ENCODE data around the gene EPHA8. TPM values are rescaled to one million over a fixed set of nuclear protein-coding genes. Genes with fewer than 3 reads are reported as not detected.

The EPHA8 gene
- total RNA-seq, 1 experiment from 2014 or later, result 0.07 TPM

- H4K20me1 ChIP-seq (ENCODE audit: low read length), result no peaks in the 10 kb centered on the region
- ATAC-seq (no peak), DNase-seq (no peak)
- no peaks in the 10 kb centered on the region for H3K27me3 ChIP-seq (ENCODE audit: low read length)
- H3K4me1 ChIP-seq (ENCODE audit: insufficient read depth, low read length), result no peaks in the 10 kb centered on the region
- H3K27ac ChIP-seq (ENCODE audit: low read length), result no peak overlapping the region
- ChIA-PET CTCF (no interaction called here), POLR2A (ENCODE audit: unreplicated experiment) (no interaction called here)
- H3F3A ChIP-seq (ENCODE audit: low read length, unreplicated experiment), result no peaks in the 10 kb centered on the region
- TF ChIP-seq EZH2 (IDR thresholded peaks at IDR 0.05; ENCODE audit: low read length, unreplicated experiment) (no peak), CTCF (conservative IDR thresholded peaks at IDR 0.05; ENCODE audit: low read depth, low read length) (no peak), EZH2phosphoT487 (IDR thresholded peaks at IDR 0.05; ENCODE audit: borderline replicate concordance, low read length) (no peak)
- H3K79me2 ChIP-seq (ENCODE audit: low read length), result no peaks in the 10 kb centered on the region
- no peaks in the 10 kb centered on the region for H3K9me2 ChIP-seq (replicated peaks; ENCODE audit: low read length)
- no peak overlapping the region for H3K4me2 ChIP-seq (ENCODE audit: low read length)
- intact Hi-C loops (cut with micrococcal nuclease), result no loop called here
- H3K9ac ChIP-seq (ENCODE audit: low read length), result no peak overlapping the region
- no TSS peak for BruUV-seq (replicated peaks)
- no peaks in the 10 kb centered on the region for H3K9me3 ChIP-seq (ENCODE audit: low read length)
- H3K36me3 ChIP-seq (ENCODE audit: low read depth, low read length), result peaks cover 33% of the 10 kb centered on the region
- H2AFZ ChIP-seq (ENCODE audit: low read length), result no peak overlapping the region
- no peak overlapping the region for H3K4me3 ChIP-seq (ENCODE audit: low read length)
These were observed 41.6 kb upstream of the EPHA8 start for GRCh38 chr1:22521692-22522091.

GRCh38 chr1:22522221-22522743 lies 41.0 kb upstream of the EPHA8 start:
- Histone ChIP-seq H3K4me2 (ENCODE audit: low read length) (no peak overlapping the region), H3K9me3 (ENCODE audit: low read length) (no peaks in the 10 kb centered on the region), H3K27ac (ENCODE audit: low read length) (no peak overlapping the region), H2AFZ (ENCODE audit: low read length) (no peak overlapping the region), H3K4me3 (ENCODE audit: low read length) (no peak overlapping the region), H3F3A (ENCODE audit: low read length, unreplicated experiment) (no peaks in the 10 kb centered on the region), H3K4me1 (ENCODE audit: insufficient read depth, low read length) (no peaks in the 10 kb centered on the region), H3K9me2 (replicated peaks; ENCODE audit: low read length) (no peaks in the 10 kb centered on the region), H4K20me1 (ENCODE audit: low read length) (no peaks in the 10 kb centered on the region), H3K36me3 (ENCODE audit: low read depth, low read length) (peaks cover 33% of the 10 kb centered on the region), H3K27me3 (ENCODE audit: low read length) (no peaks in the 10 kb centered on the region), H3K9ac (ENCODE audit: low read length) (no peak overlapping the region), H3K79me2 (ENCODE audit: low read length) (no peaks in the 10 kb centered on the region)
- TF ChIP-seq EZH2phosphoT487 (IDR thresholded peaks at IDR 0.05; ENCODE audit: borderline replicate concordance, low read length), result no peak
- TF ChIP-seq CTCF (conservative IDR thresholded peaks at IDR 0.05; ENCODE audit: low read depth, low read length), result no peak
- TF ChIP-seq EZH2 (IDR thresholded peaks at IDR 0.05; ENCODE audit: low read length, unreplicated experiment), result no peak
- intact Hi-C loops (cut with micrococcal nuclease), result no loop called here
- POLR2A ChIA-PET (ENCODE audit: unreplicated experiment), result no interaction called here
- no peak for ATAC-seq
- no TSS peak for BruUV-seq (replicated peaks)
- DNase-seq, result no peak
- CTCF ChIA-PET, result no interaction called here

- Histone ChIP-seq H3K27ac (ENCODE audit: low read length) (no peak overlapping the region), H3K9ac (ENCODE audit: low read length) (no peak overlapping the region), H3K79me2 (ENCODE audit: low read length) (no peaks in the 10 kb centered on the region), H3K9me2 (replicated peaks; ENCODE audit: low read length) (no peaks in the 10 kb centered on the region), H3K4me1 (ENCODE audit: insufficient read depth, low read length) (no peaks in the 10 kb centered on the region), H3K9me3 (ENCODE audit: low read length) (no peaks in the 10 kb centered on the region), H4K20me1 (ENCODE audit: low read length) (no peaks in the 10 kb centered on the region), H3K36me3 (ENCODE audit: low read depth, low read length) (peaks cover 22% of the 10 kb centered on the region), H3K4me3 (ENCODE audit: low read length) (no peak overlapping the region), H3K27me3 (ENCODE audit: low read length) (no peaks in the 10 kb centered on the region), H3F3A (ENCODE audit: low read length, unreplicated experiment) (no peaks in the 10 kb centered on the region), H3K4me2 (ENCODE audit: low read length) (no peak overlapping the region), H2AFZ (ENCODE audit: low read length) (no peak overlapping the region)
- no TSS peak for BruUV-seq (replicated peaks)
- TF ChIP-seq EZH2 (IDR thresholded peaks at IDR 0.05; ENCODE audit: low read length, unreplicated experiment) (no peak), EZH2phosphoT487 (IDR thresholded peaks at IDR 0.05; ENCODE audit: borderline replicate concordance, low read length) (no peak), CTCF (conservative IDR thresholded peaks at IDR 0.05; ENCODE audit: low read depth, low read length) (no peak)
- ATAC-seq, result no peak
- intact Hi-C loops (cut with micrococcal nuclease), result no loop called here
- CTCF ChIA-PET, result no interaction called here
- POLR2A ChIA-PET (ENCODE audit: unreplicated experiment), result no interaction called here
- no peak for DNase-seq
These were observed 38.8 kb upstream of the EPHA8 start for GRCh38 chr1:22524481-22524880.

Data from PC-3 (cell line).